Activated CD8-positive, alpha-beta memory T cell treated with anti-CD3 and anti-CD28 coated beads for 36 hours (primary cell): Measurements from ENCODE around the gene INCA1. TPM values are rescaled to one million over a fixed set of nuclear protein-coding genes. Genes with fewer than 3 reads are reported as not detected.

Source experiments
- CTCF ChIA-PET: fragments of 350-600 bp; sonication (Branson Sonifier 250); formaldehyde crosslinking; loops from one replicate; lab custom pipeline; 2021; ENCODE audit warnings: antibody characterized with exemption; lab: Charles Lee
- POLR2A ChIA-PET: fragments of 350-600 bp; sonication (Branson Sonifier 250); formaldehyde crosslinking; loops from one replicate; lab custom pipeline; 2021; ENCODE audit warnings: antibody characterized with exemption; lab: Charles Lee
- total RNA-seq, 2 experiments: library from RNA; stranded (reverse); gene quantifications; one replicate each; pipeline ENCODE4 v1.2.3, GENCODE V29; 2021

Gene INCA1
- total RNA-seq, 2 experiments from 2014 or later = 0.30 to 0.31 TPM

DNA sequence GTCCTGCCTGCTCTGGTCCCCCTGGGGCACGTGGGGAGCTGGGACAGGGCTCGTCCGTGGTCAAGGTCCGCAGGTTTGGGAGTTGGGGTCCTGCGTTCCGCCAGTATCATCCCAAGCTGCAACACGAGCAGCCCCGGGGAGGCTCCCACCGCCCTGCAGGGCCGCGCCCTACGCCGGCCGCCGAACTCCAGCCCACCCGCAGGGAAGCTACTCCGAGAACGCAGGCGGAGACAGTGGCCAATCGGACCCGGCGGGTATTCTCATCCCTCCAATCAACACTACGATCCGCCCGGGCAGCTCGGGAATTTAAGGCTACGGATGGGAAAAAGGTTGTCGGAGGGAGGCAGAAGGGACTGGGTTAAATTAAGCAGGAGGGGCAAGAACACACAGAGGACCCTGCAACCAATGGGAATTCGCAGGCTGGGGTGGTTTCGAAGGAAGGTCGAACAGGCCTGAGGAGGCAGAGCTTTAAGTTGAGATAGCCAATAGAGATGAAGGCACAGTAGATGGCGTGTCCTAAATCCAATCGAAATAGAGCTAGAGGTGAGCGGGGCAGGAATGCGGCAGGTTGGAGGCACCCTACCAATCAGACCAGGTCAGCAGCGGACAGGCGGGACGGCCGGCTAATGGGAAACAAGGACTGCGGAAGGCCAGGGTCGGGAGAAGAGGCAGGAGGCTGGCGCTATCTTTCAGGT is 30.3 kb downstream of the INCA1 start:
- ChIA-PET POLR2A (interaction anchor here (0.5 to 7.4 kb wide), 10 partner anchors 9 to 405 kb away, joined by 3 to 214 read pairs (median 4); partner anchors contain the start of genes ARRB2, CAMTA2, ENO3 and PFN1), CTCF (interaction anchor here (0.6 to 4.1 kb wide), 11 partner anchors 11 to 95 kb away, joined by 3 to 21 read pairs (median 4); partner anchors contain the start of genes C17orf107, ENO3, PFN1 and RNF167)

DNA sequence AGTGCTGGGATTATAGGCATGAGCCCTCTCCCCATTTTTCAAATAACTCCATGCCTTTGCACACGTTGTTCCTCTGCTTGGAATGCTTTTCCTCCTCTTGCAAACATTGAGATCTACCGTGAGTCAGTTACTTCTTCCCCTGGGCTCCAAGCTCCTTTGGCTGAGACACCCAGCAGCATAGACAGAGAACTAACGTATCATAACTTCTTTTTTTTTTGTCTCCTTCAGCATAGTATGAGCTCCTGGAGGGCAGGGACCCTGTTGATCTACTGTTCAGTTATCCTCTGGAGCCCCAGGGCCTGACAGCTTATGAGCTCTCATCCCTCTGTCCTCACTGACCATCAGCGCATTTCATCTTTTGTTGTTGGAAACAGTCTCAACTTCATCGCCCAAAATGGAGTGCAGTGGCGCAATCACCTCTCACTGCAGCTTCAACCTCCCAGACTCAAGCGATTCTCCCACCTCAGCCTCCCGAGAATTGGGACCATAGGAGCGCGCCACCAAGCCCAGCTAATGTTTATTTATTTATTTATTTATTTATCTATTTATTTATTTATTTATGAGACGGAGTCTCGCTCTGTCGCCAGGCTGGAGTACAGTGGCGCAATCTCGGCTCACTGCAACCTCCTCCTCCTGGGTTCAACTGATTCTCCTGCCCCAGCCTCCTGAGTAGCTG is 31.9 kb downstream of the INCA1 start:
- ChIA-PET POLR2A (interaction anchor here (7.4 kb wide), 1 partner anchor 16 kb away, joined by 214 read pairs; the partner anchor contains the start of genes ENO3 and PFN1), CTCF (interaction anchor here (1.2 to 4.1 kb wide), 3 partner anchors 10 to 17 kb away, joined by 4 to 21 read pairs (median 6); partner anchors contain the start of gene PFN1)

DNA sequence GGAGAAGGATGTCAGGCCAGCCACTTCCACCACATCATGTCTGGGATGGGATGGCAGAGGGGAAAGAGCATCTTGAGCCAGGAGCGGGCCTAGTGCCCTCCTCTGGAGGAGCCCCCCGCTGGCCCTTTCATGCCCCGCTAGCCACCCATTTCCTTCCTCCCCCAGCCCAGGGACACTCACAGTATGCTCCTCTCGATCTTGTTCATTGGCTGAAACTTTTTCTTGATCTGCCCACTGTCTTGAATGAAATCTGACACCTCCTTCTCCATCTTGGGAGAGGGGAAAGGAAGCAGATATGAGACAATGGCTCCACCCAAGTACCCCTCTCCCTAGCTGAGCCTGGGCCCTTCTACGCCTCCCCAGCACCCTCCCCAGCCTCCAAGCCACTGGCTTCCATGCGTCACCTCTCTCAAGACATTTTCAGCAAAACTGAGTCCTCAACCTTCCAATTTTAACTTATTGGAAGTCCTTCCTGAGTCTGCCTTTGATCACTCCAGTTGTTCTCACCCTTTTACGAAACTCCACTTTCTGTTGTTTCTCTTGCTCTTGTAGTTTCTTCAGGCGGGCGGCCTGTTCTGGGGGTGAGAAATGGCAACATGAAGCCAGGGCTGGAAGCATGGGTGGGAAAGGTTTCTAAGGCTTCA is 36.9 kb downstream of the INCA1 start:
- ChIA-PET POLR2A (no interaction called here), CTCF (interaction anchor here (1.2 kb wide), 1 partner anchor 51 kb away, joined by 3 read pairs; no protein-coding TSS in a partner anchor)

DNA sequence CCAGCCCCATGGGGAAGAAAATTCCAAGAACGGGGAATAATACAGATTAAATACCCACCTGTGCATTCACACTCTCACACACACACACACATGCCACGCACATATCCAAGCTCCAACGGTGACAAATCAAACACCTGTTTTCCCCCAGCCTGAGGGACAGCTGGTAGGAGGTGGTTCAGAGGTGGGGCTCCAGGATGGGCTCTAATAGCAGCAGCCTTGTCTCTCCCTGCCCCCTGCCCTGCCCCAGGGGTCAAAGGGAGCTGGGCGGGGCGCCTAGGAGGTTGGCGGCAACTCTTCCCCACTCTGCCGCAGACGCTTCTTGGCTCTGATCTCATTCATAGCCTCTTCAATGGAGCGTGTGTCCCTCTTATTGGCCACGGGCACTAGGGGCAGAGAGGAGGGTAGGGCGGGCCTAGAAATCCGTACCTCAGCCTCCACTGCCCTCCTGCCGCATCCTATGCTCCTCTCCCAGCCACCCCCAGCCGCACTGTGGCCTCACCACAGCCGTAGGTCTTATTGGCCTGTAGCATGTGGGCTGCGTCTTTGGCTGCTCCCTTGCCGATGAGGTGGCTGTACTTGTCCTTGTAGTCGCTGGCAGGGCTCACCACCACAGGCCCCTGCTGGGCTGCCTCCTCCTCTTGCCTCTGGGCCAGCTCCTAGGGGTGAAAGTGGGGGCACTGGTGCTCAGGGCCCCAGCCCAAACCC is 37.9 kb downstream of the INCA1 start:
- ChIA-PET POLR2A (no interaction called here), CTCF (interaction anchor here (1.2 kb wide), 1 partner anchor 50 kb away, joined by 3 read pairs; no protein-coding TSS in a partner anchor)

DNA sequence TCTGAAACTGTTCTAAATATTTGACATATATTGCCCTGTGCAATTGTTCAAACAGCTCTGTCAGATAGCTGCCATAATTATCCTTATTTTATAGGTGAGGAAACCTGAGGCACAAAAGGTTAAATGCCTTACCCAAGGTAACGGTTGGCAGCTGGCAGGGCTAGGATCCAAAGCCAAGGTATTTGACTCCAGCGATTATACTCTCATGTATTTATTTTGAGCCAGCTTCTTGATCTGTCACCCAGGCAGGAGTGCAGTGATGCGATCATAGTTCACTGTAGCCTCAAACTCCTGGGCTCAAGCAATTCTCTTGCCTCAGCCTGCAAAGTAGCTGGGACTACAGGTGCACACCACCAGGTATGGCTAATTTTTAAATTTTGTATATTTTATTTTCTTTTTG is 39.2 kb downstream of the INCA1 start:
- POLR2A ChIA-PET = interaction anchor here (0.9 kb wide), 1 partner anchor 9 kb away, joined by 3 read pairs; the partner anchor contains the start of gene SPAG7
- CTCF ChIA-PET = interaction anchor here (1.7 kb wide), 1 partner anchor 27 kb away, joined by 4 read pairs; no protein-coding TSS in a partner anchor

DNA sequence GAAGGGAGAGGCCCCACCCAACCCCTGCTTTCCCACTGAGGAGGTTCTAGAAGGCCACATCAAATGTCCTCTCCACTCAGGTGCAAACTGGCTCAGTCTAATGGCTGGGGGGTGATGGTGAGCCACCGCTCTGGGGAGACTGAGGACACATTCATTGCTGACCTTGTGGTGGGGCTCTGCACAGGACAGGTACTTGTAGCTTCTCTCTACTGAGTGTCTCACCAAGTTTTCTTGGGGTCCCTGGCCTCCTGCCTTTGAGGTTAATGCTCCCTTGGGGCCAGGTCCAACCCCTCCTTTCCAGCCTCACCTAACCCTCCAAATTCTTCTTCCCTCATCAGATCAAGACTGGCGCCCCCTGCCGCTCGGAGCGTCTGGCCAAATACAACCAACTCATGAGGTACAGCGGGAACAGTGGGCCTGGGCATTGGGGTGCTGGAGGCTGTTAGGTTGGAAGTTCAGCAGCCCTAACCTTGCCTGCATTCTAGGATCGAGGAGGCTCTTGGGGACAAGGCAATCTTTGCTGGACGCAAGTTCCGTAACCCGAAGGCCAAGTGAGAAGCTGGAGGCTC is 40.7 kb downstream of the INCA1 start:
- ChIA-PET CTCF (interaction anchor here (1.7 to 1.9 kb wide), 2 partner anchors 10 to 29 kb away, joined by 4 to 6 read pairs; no protein-coding TSS in a partner anchor), POLR2A (no interaction called here)

DNA sequence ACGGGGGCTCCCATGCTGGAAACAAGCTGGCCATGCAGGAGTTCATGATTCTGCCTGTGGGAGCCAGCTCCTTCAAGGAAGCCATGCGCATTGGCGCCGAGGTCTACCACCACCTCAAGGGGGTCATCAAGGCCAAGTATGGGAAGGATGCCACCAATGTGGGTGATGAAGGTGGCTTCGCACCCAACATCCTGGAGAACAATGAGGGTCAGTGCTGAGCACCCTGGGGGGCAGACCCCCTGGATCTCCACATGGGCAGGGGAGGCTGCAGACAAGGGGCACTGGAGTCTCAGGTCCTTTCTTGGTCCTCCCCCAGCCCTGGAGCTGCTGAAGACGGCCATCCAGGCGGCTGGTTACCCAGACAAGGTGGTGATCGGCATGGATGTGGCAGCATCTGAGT is 42.2 kb downstream of the INCA1 start:
- POLR2A ChIA-PET = interaction anchor here (0.6 to 13.5 kb wide), 2 partner anchors 10 to 13 kb away, joined by 4 to 214 read pairs; partner anchors contain the start of gene SPAG7
- CTCF ChIA-PET = interaction anchor here (1.9 kb wide), 1 partner anchor 11 kb away, joined by 6 read pairs; no protein-coding TSS in a partner anchor

DNA sequence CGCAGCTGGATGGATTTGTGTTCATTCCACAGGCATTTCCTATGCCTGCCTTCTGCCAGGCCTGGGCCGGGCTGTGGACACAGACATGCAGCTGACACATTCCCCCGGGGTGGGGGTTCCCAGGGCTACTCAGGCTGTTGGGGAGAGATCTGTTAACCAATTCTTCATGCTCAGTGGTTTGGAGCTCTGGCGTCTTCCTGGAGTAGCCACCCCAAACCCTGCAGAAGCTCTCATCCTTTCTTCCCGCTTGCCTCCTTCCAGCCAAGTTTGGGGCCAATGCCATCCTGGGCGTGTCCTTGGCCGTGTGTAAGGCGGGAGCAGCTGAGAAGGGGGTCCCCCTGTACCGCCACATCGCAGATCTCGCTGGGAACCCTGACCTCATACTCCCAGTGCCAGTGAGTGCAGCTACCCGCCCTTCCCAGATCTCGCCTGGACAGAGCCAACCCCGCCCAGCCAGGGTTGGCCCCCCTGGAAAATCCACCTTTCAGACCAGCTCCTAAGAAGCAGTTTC is 43.8 kb downstream of the INCA1 start:
- ChIA-PET POLR2A (interaction anchor here (0.6 to 13.5 kb wide), 3 partner anchors 8 to 92 kb away, joined by 3 to 214 read pairs (median 5); partner anchors contain the start of gene SPAG7), CTCF (interaction anchor here (1.0 kb wide), 1 partner anchor 13 kb away, joined by 3 read pairs; no protein-coding TSS in a partner anchor)

DNA sequence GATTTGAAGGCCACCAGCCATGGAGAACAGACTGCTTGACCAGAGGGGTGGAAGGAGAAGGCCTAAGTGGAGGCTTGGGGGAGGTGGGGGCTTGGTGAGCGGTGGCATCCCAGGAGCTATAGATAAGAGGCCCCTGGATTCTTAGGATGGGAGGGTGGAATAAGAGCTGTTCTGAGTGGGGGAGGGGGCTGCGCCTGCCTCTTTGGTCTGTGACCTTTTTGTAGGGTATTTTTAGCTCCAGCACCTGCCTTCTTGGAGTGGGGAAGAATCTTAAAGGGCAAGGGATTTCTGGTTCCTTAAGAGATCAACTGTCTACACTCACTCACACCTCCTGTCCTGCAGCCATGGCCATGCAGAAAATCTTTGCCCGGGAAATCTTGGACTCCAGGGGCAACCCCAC is 45.8 kb downstream of the INCA1 start:
- ChIA-PET POLR2A (interaction anchor here (1.3 to 13.5 kb wide), 2 partner anchors 10 to 17 kb away, joined by 4 to 214 read pairs; partner anchors contain the start of gene SPAG7), CTCF (no interaction called here)

DNA sequence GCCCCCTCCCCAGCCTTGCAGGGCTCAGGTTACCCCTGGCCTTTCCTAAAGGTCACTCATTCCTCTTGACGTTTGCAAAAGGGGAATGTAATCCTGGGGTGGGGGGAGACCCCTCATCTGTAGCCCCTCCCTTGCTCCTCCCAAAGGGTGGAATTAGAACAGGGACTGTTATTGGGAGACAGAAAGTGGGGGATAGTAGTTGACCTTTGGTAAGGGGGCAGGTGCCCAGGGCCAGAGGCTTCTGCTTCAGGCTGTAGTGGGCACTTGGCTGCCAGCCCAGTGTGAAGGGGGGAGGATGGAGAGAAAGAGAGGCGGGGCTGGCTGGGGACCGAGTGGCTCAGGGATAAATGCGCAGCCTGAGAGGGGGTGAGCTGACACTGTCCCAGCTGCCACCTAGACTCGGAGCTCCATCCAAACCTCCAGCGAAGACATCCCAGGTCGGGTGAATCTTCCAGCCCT is 46.5 kb downstream of the INCA1 start, which contains the start of gene ENO3:
TSS of gene ENO3 (plus strand) at position 374 of the 459 bp plus-strand sequence. CDS start 711 bp downstream, outside the sequence.
- CTCF ChIA-PET = interaction anchor here (0.7 to 1.4 kb wide), 3 partner anchors 10 to 17 kb away, joined by 3 to 4 read pairs (median 4); partner anchors contain the start of genes RNF167, SLC25A11 and SPAG7
- POLR2A ChIA-PET = interaction anchor here (0.6 to 13.5 kb wide), 4 partner anchors 11 to 50 kb away, joined by 4 to 214 read pairs (median 16); partner anchors contain the start of genes RNF167, SLC25A11 and SPAG7

DNA sequence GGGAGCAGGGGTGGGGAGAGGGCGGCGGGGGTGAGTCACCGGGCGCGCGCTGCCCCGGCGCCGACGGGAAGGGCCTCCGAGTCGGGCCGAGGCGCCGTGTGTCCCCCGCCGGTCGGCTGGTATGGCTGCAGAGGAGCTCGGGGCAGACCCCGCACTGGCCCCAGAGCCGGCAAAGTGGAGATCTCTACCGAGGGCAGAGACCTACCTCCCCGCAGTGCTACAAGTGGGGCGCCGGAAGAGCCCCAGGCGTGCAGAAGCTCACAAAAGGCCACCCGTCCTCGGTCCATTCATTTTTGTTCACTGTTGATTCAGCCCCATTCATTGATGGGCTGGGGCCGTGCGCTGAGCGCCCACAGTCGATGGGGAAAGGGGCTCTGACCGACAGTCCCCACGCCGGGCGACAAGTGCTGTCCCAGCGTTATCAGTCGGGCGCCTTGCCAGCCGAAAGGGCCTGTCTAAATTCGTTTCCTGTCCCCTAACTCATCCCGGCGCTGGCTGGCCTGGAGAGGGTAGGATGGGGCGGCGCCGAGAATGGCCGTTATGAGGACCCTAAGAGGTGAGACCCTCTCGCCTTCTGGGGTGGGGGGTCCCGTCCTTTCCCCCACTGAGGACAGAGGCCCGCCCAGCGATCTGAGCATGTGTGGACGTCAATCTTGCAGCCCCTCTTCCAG is 47.1 kb downstream of the INCA1 start:
- CTCF ChIA-PET = interaction anchor here (0.7 to 1.4 kb wide), 3 partner anchors 10 to 17 kb away, joined by 3 to 4 read pairs (median 4); partner anchors contain the start of genes RNF167, SLC25A11 and SPAG7
- POLR2A ChIA-PET = interaction anchor here (0.6 to 13.5 kb wide), 4 partner anchors 10 to 50 kb away, joined by 4 to 214 read pairs (median 16); partner anchors contain the start of genes RNF167, SLC25A11 and SPAG7

DNA sequence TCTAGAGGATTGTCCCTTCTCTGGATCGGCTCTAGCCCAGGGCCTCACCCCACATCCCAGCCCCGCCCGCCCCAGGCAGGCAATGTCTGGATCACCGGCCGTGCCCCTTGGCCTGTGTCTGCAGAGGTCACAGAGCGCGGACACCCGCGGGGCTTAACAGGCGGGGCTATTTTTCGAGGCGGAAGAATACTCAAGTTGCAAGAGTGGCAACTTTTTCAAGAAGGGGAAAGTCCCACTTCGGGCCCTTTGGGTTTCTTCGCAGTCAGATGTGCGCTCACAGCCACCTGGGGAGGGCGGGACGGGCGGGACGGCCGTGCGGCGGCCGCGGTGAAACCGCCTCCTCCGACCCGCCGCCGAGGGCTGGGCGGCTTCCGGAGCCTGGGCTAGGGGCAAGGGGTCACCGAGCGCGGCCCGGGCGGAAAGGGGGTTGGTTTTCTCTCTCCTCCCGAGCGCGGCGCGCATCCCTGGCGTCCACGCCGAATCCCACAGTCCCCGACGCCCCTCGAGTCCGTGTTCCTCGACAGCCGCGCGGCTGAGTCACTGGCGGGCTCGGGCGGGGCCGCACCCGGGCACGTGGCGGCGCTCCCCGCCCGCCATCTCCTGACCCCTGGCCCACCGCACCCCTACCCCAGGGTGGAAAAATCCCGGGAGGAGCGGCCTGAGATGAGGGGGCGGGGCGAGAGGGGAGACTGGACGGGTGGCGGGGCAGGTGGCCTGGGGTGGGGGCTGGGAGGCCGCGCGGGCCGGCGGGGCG is 47.8 kb downstream of the INCA1 start:
- CTCF ChIA-PET = interaction anchor here (1.4 to 2.2 kb wide), 3 partner anchors 9 to 21 kb away, joined by 3 to 21 read pairs (median 4); partner anchors contain the start of genes RNF167, SLC25A11 and SPAG7
- POLR2A ChIA-PET = interaction anchor here (2.9 to 13.5 kb wide), 2 partner anchors 10 to 19 kb away, joined by 26 to 214 read pairs; partner anchors contain the start of genes RNF167, SLC25A11 and SPAG7

DNA sequence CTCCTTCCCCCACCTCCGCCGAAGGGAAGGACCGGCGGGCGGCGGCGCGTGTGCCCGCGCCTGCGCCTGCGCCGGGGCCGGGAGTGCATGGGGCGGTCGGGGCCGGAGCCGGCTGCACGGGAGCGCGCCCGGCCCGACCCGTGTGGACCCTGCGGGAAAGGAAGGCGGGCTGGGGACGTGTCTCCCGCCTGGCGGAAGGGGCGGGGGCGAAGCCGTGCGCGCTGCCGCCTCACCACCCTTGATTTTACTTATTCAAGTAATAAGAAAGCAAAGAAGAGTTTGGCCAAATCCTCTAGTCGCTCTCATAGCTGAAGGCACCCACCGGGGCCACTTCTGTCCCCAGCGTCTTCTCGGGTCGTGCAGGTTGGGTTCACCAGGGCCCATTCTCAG is 48.4 kb downstream of the INCA1 start:
- CTCF ChIA-PET = interaction anchor here (0.7 to 2.2 kb wide), 4 partner anchors 9 to 32 kb away, joined by 3 to 21 read pairs (median 4); partner anchors contain the start of genes RNF167, SLC25A11 and SPAG7
- POLR2A ChIA-PET = interaction anchor here (0.5 to 13.5 kb wide), 5 partner anchors 9 to 464 kb away, joined by 3 to 214 read pairs (median 4); partner anchors contain the start of genes INCA1, KIF1C, RNF167 and SLC25A11

DNA sequence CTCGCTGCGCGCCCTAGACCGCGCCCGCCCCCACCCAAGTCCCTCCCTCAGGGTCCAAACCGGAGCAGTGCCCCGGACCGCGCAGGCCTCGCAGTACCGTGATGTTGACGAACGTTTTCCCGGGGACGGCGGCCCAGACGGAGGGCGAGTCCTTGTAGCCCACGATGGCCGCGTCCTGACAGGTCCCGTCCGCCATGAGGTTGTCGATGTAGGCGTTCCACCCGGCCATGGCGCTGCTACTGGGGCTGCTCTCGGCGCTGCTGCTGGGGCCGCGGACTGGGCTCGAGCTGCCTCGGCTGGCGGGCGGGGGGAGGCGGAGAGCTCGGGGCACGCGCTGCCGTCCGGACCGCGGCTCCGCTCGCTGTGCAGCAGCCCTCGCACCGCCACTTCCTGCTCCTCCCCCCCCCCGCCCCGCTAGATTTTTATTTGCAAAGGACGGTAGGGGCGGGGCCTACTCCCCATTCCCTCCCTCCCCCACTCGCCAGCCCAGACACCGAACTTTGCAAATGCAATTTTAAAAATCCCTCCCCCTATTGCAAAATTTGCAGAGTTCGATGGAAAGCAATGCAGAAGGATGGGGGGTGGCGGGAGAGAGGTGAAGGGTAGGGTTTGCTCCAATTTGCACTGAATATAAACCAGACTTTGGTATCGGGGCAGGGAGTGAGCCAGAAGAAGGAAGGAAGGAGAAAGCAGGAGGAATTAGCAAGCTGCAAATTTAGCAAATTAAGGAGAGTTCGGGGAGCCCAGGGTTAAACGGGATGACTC is 49.0 kb downstream of the INCA1 start, which contains the start of gene PFN1:
TSS of gene PFN1 (minus strand) at position 365 of the 765 bp plus-strand sequence. CDS start at position 229, 136 bp downstream.
- ChIA-PET CTCF (interaction anchor here (0.7 to 2.2 kb wide), 5 partner anchors 8 to 84 kb away, joined by 3 to 21 read pairs (median 4); partner anchors contain the start of genes RNF167, SLC25A11 and SPAG7), POLR2A (interaction anchor here (0.5 to 13.5 kb wide), 7 partner anchors 8 to 464 kb away, joined by 3 to 214 read pairs (median 4); partner anchors contain the start of genes CAMTA2, INCA1, KIF1C and RNF167)
